HuH-7 (cell line): Measurements from ENCODE around the gene PTPRK.
"Not testable (repeated sequence)": the region's sequence is repeated elsewhere in the genome, so short reads cannot be mapped to it uniquely, and the experiment has no call there.

Experiments used
- DNase-seq: peaks from one replicate; pipeline ENCODE4 v3.0.0; 2011; ENCODE audit warnings: low spot score

The PTPRK gene

GRCh38 chr6:128007658-128008057 is 512.7 kb downstream of the PTPRK start:
- DNase-seq, result no peak

- no peak for DNase-seq
These were observed 515.4 kb downstream of the PTPRK start for GRCh38 chr6:128005009-128005408.

GRCh38 chr6:128000363-128000762 is 520.0 kb downstream of the PTPRK start:
- DNase-seq, result no peak

DNA sequence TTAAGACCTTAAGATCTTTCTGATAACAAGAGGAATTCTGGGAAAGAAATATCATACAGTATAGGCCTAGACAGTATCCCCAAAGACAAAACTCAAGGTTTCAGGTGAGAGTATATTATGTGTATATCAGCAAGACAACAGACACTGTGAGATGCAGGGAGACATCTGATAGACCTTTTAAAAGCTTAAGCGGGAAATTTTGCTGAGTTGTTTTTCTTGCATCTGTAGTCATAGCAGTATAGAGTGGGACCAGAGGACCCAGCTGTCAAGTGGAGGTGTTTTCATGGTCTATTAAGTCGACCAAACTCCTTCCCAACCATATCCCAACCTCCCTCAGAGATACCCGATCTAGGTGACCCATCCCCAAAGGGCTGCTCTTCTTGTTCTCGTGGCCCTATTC is 521.4 kb downstream of the PTPRK start:
- no peak for DNase-seq

DNA sequence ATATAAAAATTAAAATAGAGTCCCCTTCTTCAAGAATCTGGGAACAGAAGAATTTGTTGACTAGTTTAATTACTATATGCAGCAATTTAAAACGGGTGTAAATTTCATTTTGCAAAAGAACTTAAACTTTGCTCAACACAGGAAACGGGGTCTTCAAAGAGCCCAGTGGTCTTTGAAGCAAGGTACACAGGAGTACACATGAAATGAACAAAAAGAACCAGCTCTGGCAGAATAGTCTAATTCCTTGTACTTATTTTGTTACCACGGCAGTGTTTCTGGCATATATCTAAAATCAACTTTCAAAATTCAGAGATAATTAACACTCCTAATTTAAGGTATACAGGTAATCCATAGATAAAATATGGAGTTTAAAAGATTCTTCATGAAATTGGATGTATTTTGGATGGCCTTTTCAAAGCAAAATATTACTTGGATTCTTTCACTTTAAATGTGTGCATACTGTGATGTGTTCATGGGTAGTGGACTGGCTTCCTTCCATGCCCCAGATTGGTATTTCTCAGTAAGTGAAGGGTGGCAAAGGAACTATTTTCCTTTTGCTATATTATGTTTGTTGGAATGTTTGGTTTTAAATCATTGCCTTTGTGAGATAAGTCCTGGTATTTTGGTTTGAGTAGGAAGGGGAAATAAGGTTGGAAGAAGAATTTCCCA is 522.8 kb downstream of the PTPRK start:
- DNase-seq, result no peak

DNA sequence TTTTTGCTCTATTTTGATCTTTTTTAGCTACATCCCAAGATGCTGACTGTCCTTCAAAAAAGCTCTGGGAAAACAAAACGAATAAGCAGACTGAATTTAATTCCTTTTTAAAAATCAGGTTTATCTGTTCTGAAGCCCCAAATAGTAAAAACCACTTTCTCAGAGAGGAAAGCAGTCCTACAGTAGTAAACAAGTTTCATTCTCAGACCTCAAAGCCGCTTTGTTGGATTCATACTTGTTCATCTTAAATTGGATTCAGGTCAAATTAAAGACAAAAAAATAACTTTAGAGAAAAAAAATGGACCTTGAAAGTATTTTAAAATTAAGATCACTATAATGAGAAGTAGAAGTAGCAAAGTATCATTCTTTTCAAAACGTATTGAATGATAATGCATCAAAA is 523.5 kb downstream of the PTPRK start:
- DNase-seq, result no peak

DNA sequence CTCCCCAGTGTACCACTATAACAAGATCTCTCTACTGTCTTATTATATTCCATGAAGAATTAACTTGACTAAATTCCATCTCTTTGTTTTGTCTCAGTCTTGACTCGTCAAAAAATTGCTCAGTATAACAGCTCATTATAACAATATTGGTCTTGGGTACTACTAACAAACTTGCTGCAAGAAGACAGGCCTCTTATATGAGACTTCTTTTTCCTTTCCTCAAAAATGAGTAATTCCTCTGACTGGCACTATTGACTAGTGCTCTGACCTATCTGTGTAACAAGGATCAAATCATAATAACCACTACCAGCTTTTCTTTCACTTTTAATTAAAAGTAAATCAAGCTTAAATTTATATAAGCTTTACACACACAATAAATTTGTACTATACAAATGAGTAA is 528.3 kb downstream of the PTPRK start:
- DNase-seq, result no peak

- DNase-seq, result no peak
These were observed 530.3 kb downstream of the PTPRK start for GRCh38 chr6:127990074-127990473.

- DNase-seq, result no peak
These were observed 539.4 kb downstream of the PTPRK start for GRCh38 chr6:127980996-127981395.

DNA sequence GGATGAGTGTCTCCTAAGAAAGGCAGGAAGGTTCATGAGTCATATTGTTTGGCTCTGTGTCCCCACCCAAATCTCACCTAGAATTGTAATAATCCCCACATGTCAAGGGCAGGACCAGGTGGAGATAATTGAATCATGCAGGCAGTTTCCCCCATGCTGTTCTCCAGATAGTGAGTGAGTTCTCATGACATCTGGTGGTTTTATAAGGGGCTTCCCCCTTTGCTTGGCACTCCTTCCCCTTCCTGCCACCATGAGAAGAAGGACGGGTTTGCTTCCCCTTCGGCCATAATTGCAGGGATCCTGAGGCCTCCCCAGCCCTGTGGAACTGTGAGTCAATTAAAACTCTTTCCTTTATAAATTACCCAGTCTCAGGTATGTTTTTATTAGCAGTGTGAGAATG is 542.2 kb downstream of the PTPRK start:
- not testable (repeated sequence) for DNase-seq

GRCh38 chr6:127976796-127977195 is 543.6 kb downstream of the PTPRK start:
- DNase-seq, result no peak

DNA sequence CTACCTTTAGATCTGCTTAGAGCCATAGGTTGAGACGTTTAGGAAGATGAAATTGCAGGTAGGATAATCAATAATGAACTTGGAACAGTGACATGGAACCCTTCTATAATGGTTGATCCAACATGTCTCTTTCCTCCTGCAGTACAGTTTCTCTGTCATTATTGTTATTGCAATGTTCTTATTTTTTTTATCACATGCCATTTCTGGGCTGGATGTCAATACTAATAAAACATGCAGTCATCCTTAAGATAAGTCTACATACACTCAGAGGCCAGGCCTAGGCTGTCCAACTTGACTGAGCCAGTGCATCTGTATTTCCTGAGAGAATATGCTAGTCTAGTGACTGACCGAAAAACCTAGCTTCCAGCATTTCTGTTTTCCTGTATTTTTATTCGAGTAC is 544.3 kb downstream of the PTPRK start:
- DNase-seq, result no peak

DNA sequence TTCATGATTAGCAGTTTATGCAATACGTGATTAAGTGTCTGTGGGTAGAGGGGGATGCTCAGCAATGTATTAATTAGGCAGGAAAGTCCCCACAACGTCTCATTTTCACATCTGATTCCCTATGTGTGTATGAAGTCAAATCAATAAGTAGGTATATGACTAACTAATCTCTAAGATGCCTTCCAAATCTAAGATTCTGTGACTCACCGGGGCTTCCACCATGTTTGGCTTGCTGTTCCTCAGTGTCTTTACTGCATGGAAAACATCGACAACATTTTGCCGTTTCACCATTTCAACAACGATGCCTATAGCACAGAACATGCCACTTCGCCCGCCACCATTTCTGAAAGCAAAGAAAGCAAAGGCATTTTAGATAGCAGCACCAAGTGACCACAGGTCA is 547.6 kb downstream of the PTPRK start:
- DNase-seq, result no peak

DNA sequence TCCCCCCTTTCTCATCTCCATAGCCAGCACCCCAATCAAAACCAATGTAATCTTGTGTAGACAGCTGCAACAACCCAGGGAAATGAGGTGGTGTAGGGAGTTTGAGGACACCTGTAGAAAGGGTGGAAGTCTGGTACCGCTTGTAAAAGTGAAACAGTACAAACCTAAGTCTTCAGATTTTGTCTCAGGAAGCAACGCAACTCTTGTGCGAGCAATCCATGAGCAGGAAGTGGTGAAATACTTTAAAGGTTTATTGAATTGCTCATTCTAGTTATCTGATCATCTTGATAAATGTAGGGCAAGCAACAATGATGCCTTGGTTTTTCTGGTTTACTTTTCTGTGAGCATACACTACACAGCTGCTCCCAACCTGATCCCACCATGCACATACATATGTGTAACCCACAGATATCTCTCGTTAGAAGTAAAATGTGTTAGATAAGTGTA is 548.4 kb downstream of the PTPRK start:
- DNase-seq, result no peak

- no peak for DNase-seq
These were observed 549.0 kb downstream of the PTPRK start for GRCh38 chr6:127971386-127971785.

DNA sequence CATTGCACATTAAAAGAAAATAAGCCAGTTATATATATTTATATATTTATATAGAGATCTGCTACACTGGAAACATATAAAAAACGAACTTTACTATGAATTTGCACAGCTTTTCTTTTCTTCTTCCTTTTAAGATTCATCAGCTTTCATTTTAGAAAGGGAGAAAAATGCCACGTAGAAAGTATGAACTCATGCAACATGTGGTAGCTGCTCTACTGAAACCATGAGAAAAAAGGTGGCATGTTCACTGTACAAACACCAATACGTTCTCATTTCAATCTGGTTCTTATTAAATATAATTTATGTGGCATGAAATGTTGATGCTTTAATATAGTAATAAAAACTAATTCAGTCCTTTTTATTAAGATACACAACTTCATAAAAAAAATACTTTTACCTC is 550.7 kb downstream of the PTPRK start:
- no peak for DNase-seq

DNA sequence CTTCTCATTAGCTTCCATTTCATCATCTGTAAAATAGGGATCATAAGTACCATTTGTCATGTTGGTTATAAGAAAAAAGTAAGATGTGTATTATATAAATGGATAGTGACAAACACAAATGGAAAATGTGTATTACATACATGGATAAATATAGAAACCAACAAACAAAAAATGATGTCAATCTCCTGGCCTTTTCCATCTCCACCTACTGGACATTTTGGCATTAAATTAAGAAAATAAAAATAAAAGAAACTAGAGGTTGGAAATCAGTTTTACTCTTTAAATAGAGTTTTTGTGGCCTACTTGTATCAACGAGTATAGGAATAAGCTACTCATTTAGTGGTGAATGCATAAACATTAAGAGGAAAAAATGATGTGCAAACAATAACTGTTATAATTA is 552.0 kb downstream of the PTPRK start:
- DNase-seq, result no peak

- no peak for DNase-seq
These were observed 552.7 kb downstream of the PTPRK start for GRCh38 chr6:127967708-127968107.

- no peak for DNase-seq
These were observed 553.8 kb downstream of the PTPRK start for GRCh38 chr6:127966616-127967015.

DNA sequence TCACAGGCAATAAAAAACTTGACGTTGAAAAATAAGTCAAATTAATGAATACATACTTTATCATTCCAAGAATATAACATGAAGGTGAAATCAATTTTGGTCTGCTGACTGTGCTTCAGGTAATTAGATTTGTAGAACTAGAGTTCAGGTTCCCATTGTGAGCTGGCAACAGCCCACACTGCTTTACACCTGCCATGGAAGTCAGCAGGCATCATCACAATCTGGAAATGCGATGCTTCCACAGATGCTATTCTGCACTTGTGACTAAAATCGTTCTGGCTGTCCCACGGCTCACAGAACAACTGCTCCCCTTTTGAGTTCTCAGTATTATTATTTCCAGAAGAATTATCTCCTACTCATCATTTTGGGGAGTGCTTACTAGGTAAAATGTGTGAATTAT is 556.9 kb downstream of the PTPRK start:
- no peak for DNase-seq

- no peak for DNase-seq
These were observed 560.5 kb downstream of the PTPRK start for GRCh38 chr6:127959869-127960268.

GRCh38 chr6:127956956-127957355 is 563.4 kb downstream of the PTPRK start:
- no peak for DNase-seq

DNA sequence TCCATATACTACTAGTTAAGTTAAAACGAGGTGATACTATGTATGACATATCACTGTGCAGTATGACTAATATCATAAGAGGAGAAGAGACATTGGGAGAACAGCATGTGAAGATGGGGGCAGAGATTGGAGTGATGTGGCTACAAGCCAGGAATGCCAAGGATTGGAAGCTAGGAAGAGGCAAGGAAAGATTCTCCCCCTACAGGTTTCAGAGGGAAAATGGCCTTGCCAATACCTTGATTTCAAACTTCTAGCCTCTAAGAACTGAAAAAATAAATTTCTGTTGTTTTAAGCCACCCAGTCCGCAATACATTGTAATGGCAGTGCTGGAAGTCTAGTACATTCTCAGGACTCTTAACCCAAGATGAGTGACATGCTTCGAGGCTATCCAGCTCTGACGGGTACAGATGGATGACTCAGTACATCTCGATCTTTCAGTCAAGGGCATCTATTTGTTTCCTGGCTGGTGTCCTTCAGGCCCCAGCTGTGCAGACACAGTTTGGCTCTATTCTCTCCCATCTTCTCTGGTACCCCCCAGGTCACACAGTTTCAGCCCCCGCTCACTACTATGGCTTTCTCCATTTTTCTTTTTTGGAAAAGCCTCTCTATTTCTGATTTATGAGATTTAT is 564.0 kb downstream of the PTPRK start:
- no peak for DNase-seq

GRCh38 chr6:127954082-127954481 is 566.3 kb downstream of the PTPRK start:
- no peak for DNase-seq
